AG04449 (cell line): ENCODE measurements around the gene EIF4H.
"Not testable (repeated sequence)": the region's sequence is repeated elsewhere in the genome, so short reads cannot be mapped to it uniquely, and the experiment has no call there.

ENCODE experiments used
- CTCF ChIA-PET: fragments of 350-600 bp; formaldehyde crosslinking; extraction: SDS; loops from one replicate; lab custom pipeline; 2021; ENCODE audit warnings: antibody characterized with exemption; lab: Yijun Ruan, JAX
- POLR2A ChIA-PET: fragments of 400-600, 350-600 bp; formaldehyde crosslinking; extraction: SDS; loops from one replicate; lab custom pipeline; 2020; ENCODE audit warnings: antibody characterized with exemption, inconsistent platforms; lab: Yijun Ruan, JAX
- DNase-seq: peaks from one replicate; pipeline ENCODE4 v3.0.0-alpha.2; 2010; ENCODE audit warnings: low read depth, low spot score
- H3K4me3 ChIP-seq: 2 replicates; pipeline ENCODE4 v1.5.1; 2011; ENCODE audit warnings: low read depth, mild to moderate bottlenecking, control low read depth, low read length
- TF ChIP-seq, protein P1 (sequence below): IDR thresholded peaks from one replicate; pipeline ENCODE4 v1.5.1; 2011; ENCODE audit warnings: mild to moderate bottlenecking, moderate library complexity, low read length, control low read depth, inconsistent platforms; ENCODE audit not compliant: insufficient read depth; ENCODE audit errors: missing control alignments

The EIF4H gene

GRCh38 chr7:74153736-74154135, 20.4 kb upstream of the EIF4H start:
- no peak for DNase-seq
- no peak overlapping the region for H3K4me3 ChIP-seq
- CTCF ChIA-PET = no interaction called here
- TF ChIP-seq, protein P1, sequence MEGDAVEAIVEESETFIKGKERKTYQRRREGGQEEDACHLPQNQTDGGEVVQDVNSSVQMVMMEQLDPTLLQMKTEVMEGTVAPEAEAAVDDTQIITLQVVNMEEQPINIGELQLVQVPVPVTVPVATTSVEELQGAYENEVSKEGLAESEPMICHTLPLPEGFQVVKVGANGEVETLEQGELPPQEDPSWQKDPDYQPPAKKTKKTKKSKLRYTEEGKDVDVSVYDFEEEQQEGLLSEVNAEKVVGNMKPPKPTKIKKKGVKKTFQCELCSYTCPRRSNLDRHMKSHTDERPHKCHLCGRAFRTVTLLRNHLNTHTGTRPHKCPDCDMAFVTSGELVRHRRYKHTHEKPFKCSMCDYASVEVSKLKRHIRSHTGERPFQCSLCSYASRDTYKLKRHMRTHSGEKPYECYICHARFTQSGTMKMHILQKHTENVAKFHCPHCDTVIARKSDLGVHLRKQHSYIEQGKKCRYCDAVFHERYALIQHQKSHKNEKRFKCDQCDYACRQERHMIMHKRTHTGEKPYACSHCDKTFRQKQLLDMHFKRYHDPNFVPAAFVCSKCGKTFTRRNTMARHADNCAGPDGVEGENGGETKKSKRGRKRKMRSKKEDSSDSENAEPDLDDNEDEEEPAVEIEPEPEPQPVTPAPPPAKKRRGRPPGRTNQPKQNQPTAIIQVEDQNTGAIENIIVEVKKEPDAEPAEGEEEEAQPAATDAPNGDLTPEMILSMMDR = no peak
- POLR2A ChIA-PET = interaction anchor here (0.6 kb wide), 1 partner anchor 20 kb away, joined by 3 read pairs; no protein-coding TSS in a partner anchor

GRCh38 chr7:74155810-74156395, 18.3 kb upstream of the EIF4H start:
- no peak for DNase-seq
- POLR2A ChIA-PET = no interaction called here
- CTCF ChIA-PET = interaction anchor here (0.8 kb wide), 1 partner anchor 9 kb away, joined by 3 read pairs; no protein-coding TSS in a partner anchor
- TF ChIP-seq, protein P1 = no peak
- no peak overlapping the region for H3K4me3 ChIP-seq

GRCh38 chr7:74157605-74158004, 16.6 kb upstream of the EIF4H start:
- no peak overlapping the region for H3K4me3 ChIP-seq
- TF ChIP-seq, protein P1 = no peak
- no peak for DNase-seq
- POLR2A ChIA-PET = no interaction called here
- CTCF ChIA-PET = interaction anchor here (0.7 kb wide), 1 partner anchor 89 kb away, joined by 3 read pairs; no protein-coding TSS in a partner anchor

- POLR2A ChIA-PET = no interaction called here
- TF ChIP-seq, protein P1 = peak; percentile 34
- CTCF ChIA-PET = interaction anchor here (0.6 to 1.6 kb wide), 5 partner anchors 9 to 96 kb away, joined by 3 to 7 read pairs (median 4); partner anchors contain the start of gene EIF4H
- DNase-seq = no peak
- H3K4me3 ChIP-seq = no peak overlapping the region
These were observed 9.1 kb upstream of the EIF4H start for GRCh38 chr7:74164985-74165456.

- DNase-seq = no peak
- TF ChIP-seq, protein P1 = no peak
- POLR2A ChIA-PET = no interaction called here
- H3K4me3 ChIP-seq = no peak overlapping the region
- CTCF ChIA-PET = interaction anchor here (0.9 to 1.3 kb wide), 2 partner anchors 12 to 14 kb away, joined by 3 to 5 read pairs; no protein-coding TSS in a partner anchor
These were observed 8.1 kb upstream of the EIF4H start for GRCh38 chr7:74165867-74166593.

DNA sequence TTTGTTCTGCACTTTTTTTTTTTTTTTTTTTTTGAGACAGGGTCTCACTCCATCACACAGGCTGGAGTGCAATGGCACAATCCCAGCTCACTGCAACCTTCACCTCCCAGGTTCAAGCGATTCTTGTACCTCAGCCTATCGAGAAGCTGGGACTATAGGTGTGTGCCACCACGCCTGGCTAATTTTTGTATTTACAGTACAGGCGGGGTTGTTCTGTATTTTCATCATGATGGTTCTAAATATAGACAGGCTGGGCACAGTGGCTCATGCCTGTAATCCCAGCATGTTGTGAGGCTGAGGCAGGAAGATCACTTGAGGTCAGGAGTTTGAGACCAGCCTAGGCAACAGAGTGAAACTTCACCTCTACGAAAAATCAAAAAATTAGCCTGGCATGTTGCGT, 6.8 kb upstream of the EIF4H start:
- DNase-seq, POLR2A ChIA-PET, H3K4me3 ChIP-seq: not testable (repeated sequence)
- CTCF ChIA-PET = interaction anchor here (0.6 kb wide), 1 partner anchor 97 kb away, joined by 4 read pairs; no protein-coding TSS in a partner anchor
